ENCODE data around the gene LARGE2. TPM values are rescaled to one million over a fixed set of nuclear protein-coding genes. Genes with fewer than 3 reads are reported as not detected.
"Not testable (repeated sequence)": the region's sequence is repeated elsewhere in the genome, so short reads cannot be mapped to it uniquely, and the experiment has no call there.

The LARGE2 gene
- polyA plus RNA-seq, 2 donors = 20.7 to 45.8 TPM

GRCh38 chr11:45902452-45903380 is 19.7 kb upstream of the LARGE2 start:
- WGBS, 2 donors = 92 to 93% methylated on average over 51 to 56 of the region's 56 CpGs
- Histone ChIP-seq H3K4me3 (ENCODE audit: low read depth in 1 of 2, low read length in 2 of 2) (no peak overlapping the region), H3K4me1 (ENCODE audit: control insufficient read depth in 2 of 2, insufficient read depth in 2 of 2, low read length in 1 of 2) (peaks cover 5 to 7% of the 10 kb centered on the region in 2 donors), H3K9me3 (ENCODE audit: control insufficient read depth in 2 of 2, insufficient read depth in 1 of 2, low read depth in 1 of 2, low read length in 1 of 2) (no peaks in the 10 kb centered on the region), H3K27ac (ENCODE audit: low read depth in 2 of 2, low read length in 1 of 2) (no peak overlapping the region), H3K27me3 (ENCODE audit: control insufficient read depth in 1 of 2, insufficient read depth in 2 of 2, low read length in 2 of 2) (no peaks in the 10 kb centered on the region), H3K36me3 (ENCODE audit: control insufficient read depth in 2 of 2, insufficient read depth in 2 of 2, low read length in 1 of 2) (peaks cover 0 to 2% of the 10 kb centered on the region in 2 donors)

GRCh38 chr11:45904309-45904915 is 18.0 kb upstream of the LARGE2 start:
- peaks cover 2 to 12% of the 10 kb centered on the region in 2 donors for H3K4me1 ChIP-seq (ENCODE audit: control insufficient read depth in 2 of 2, insufficient read depth in 2 of 2, low read length in 1 of 2)
- no peak overlapping the region for H3K27ac ChIP-seq (ENCODE audit: low read depth in 2 of 2, low read length in 1 of 2)
- no peak overlapping the region for H3K4me3 ChIP-seq (ENCODE audit: low read depth in 1 of 2, low read length in 2 of 2)
- no peaks in the 10 kb centered on the region for H3K27me3 ChIP-seq (ENCODE audit: control insufficient read depth in 1 of 2, insufficient read depth in 2 of 2, low read length in 2 of 2)
- WGBS, 2 donors = 65 to 73% methylated on average over 15 of the region's 15 CpGs
- H3K9me3 ChIP-seq (ENCODE audit: control insufficient read depth in 2 of 2, insufficient read depth in 1 of 2, low read depth in 1 of 2, low read length in 1 of 2) = no peaks in the 10 kb centered on the region
- peaks cover 0 to 8% of the 10 kb centered on the region in 2 donors for H3K36me3 ChIP-seq (ENCODE audit: control insufficient read depth in 2 of 2, insufficient read depth in 2 of 2, low read length in 1 of 2)

DNA sequence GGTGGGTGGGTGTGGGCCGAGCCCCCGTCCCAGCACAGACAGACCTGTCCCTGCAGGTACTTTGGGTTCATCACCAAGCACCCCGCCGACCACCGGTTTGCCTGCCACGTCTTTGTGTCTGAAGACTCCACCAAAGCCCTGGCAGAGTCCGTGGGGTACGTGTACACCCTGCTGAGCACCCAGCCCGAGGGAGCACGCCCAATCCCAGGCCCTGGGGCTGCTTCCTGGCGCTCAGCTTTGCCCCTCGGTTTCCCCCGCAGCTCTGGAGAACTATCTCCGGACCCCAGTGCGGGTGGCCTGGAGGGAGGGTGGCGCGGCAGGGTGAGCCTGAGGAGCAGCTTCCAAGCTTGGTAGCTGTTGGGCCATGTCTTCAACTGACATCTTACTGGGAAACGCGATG is 17.4 kb upstream of the LARGE2 start:
- Histone ChIP-seq H3K4me3 (ENCODE audit: low read depth in 1 of 2, low read length in 2 of 2) (no peak overlapping the region), H3K27ac (ENCODE audit: low read depth in 2 of 2, low read length in 1 of 2) (no peak overlapping the region), H3K4me1 (ENCODE audit: control insufficient read depth in 2 of 2, insufficient read depth in 2 of 2, low read length in 1 of 2) (peaks cover 2 to 11% of the 10 kb centered on the region in 2 donors), H3K27me3 (ENCODE audit: control insufficient read depth in 1 of 2, insufficient read depth in 2 of 2, low read length in 2 of 2) (no peaks in the 10 kb centered on the region), H3K9me3 (ENCODE audit: control insufficient read depth in 2 of 2, insufficient read depth in 1 of 2, low read depth in 1 of 2, low read length in 1 of 2) (no peaks in the 10 kb centered on the region), H3K36me3 (ENCODE audit: control insufficient read depth in 2 of 2, insufficient read depth in 2 of 2, low read length in 1 of 2) (peaks cover 0 to 15% of the 10 kb centered on the region in 2 donors)
- whole genome bisulfite sequencing, 2 donors = 84 to 89% methylated on average over 19 of the region's 19 CpGs

DNA sequence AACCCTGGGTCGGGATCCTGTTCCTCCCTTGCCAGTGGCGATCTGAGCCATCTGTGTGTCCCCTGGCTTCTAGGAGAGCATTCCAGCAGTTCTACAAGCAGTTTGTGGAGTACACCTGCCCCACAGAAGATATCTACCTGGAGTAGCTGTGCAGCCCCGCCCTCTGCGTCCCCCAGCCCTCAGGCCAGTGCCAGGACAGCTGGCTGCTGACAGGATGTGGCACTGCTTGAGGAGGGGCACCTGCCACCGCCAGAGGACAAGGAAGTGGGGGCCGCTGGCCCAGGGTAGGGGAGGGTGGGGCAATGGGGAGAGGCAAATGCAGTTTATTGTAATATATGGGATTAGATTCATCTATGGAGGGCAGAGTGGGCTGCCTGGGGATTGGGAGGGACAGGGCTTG is 16.9 kb upstream of the LARGE2 start:
- WGBS, 2 donors = 48 to 60% methylated on average over 6 of the region's 6 CpGs
- not testable (repeated sequence) for H3K27ac ChIP-seq (ENCODE audit: low read depth in 2 of 2, low read length in 1 of 2)

DNA sequence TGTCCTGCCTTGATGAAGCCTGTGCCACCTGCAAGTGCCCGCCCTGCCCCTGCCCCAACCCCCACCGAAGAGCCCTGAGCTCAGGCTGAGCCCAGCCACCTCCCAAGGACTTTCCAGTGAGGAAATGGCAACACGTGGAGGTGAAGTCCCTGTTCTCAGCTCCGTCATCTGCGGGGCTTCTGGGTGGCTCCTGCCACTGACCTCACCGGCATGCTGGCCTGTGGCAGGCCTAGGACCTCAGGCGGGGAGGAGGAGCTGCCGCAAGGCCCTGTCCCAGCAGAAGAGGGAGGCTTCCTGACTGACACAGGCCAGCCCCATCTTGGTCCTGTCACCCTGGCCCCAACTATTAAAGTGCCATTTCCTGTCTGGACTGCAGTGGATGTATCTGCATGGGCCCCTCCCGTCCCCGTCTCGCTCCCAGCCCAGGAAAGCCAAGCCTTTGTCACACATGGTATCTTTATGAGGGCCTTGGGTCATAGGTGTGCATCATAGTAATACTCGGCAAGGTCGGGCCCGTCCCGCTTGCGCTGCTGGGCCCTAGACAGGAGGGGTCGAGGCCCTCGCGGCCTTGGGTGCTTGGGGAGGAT is 16.3 kb upstream of the LARGE2 start:
- H3K36me3 ChIP-seq (ENCODE audit: control insufficient read depth in 2 of 2, insufficient read depth in 2 of 2, low read length in 1 of 2) = peaks cover 7 to 22% of the 10 kb centered on the region in 2 donors
- no peak overlapping the region for H3K27ac ChIP-seq (ENCODE audit: low read depth in 2 of 2, low read length in 1 of 2)
- no peaks in the 10 kb centered on the region for H3K27me3 ChIP-seq (ENCODE audit: control insufficient read depth in 1 of 2, insufficient read depth in 2 of 2, low read length in 2 of 2)
- peaks cover 2 to 11% of the 10 kb centered on the region in 2 donors for H3K4me1 ChIP-seq (ENCODE audit: control insufficient read depth in 2 of 2, insufficient read depth in 2 of 2, low read length in 1 of 2)
- H3K9me3 ChIP-seq (ENCODE audit: control insufficient read depth in 2 of 2, insufficient read depth in 1 of 2, low read depth in 1 of 2, low read length in 1 of 2) = no peaks in the 10 kb centered on the region
- no peak overlapping the region for H3K4me3 ChIP-seq (ENCODE audit: low read depth in 1 of 2, low read length in 2 of 2)
- WGBS, 2 donors = 53 to 74% methylated on average over 19 of the region's 19 CpGs

More for the DNA sequence above, 16.9 kb upstream of the LARGE2 start:
- H3K27me3 ChIP-seq (ENCODE audit: control insufficient read depth in 1 of 2, insufficient read depth in 2 of 2, low read length in 2 of 2); H3K9me3 ChIP-seq (ENCODE audit: control insufficient read depth in 2 of 2, insufficient read depth in 1 of 2, low read depth in 1 of 2, low read length in 1 of 2); H3K4me3 ChIP-seq (ENCODE audit: low read depth in 1 of 2, low read length in 2 of 2): not testable (repeated sequence)
- peaks cover 2 to 11% of the 10 kb centered on the region in 2 donors for H3K4me1 ChIP-seq (ENCODE audit: control insufficient read depth in 2 of 2, insufficient read depth in 2 of 2, low read length in 1 of 2)
- H3K36me3 ChIP-seq (ENCODE audit: control insufficient read depth in 2 of 2, insufficient read depth in 2 of 2, low read length in 1 of 2) = peaks cover 1 to 16% of the 10 kb centered on the region in 2 donors

GRCh38 chr11:45906965-45907611 is 15.4 kb upstream of the LARGE2 start, which contains the start of gene FREY1:
TSS of gene FREY1 (minus strand) at chr11:45907271. CDS start at chr11:45907245, 26 bp downstream.
- Histone ChIP-seq H3K36me3 (ENCODE audit: control insufficient read depth in 2 of 2, insufficient read depth in 2 of 2, low read length in 1 of 2) (peaks cover 7 to 25% of the 10 kb centered on the region in 2 donors), H3K4me3 (ENCODE audit: low read depth in 1 of 2, low read length in 2 of 2) (no peak within 1 kb of the TSS), H3K27me3 (ENCODE audit: control insufficient read depth in 1 of 2, insufficient read depth in 2 of 2, low read length in 2 of 2) (no peaks in the 10 kb centered on the region), H3K9me3 (ENCODE audit: control insufficient read depth in 2 of 2, insufficient read depth in 1 of 2, low read depth in 1 of 2, low read length in 1 of 2) (no peaks in the 10 kb centered on the region), H3K27ac (ENCODE audit: low read depth in 2 of 2, low read length in 1 of 2) (peak within 1 kb of the TSS in 1 of 2 donors; percentile 28), H3K4me1 (ENCODE audit: control insufficient read depth in 2 of 2, insufficient read depth in 2 of 2, low read length in 1 of 2) (peaks cover 2 to 11% of the 10 kb centered on the region in 2 donors)
- WGBS, 2 donors = 53 to 59% methylated on average over 18 of the region's 18 CpGs

- no peak overlapping the region for H3K4me3 ChIP-seq (ENCODE audit: low read depth in 1 of 2, low read length in 2 of 2)
- H3K27me3 ChIP-seq (ENCODE audit: control insufficient read depth in 1 of 2, insufficient read depth in 2 of 2, low read length in 2 of 2) = no peaks in the 10 kb centered on the region
- H3K4me1 ChIP-seq (ENCODE audit: control insufficient read depth in 2 of 2, insufficient read depth in 2 of 2, low read length in 1 of 2) = peaks cover 2 to 11% of the 10 kb centered on the region in 2 donors
- 46 to 53% methylated on average over 8 of the region's 8 CpGs for WGBS, 2 donors
- peaks cover 7 to 25% of the 10 kb centered on the region in 2 donors for H3K36me3 ChIP-seq (ENCODE audit: control insufficient read depth in 2 of 2, insufficient read depth in 2 of 2, low read length in 1 of 2)
- H3K9me3 ChIP-seq (ENCODE audit: control insufficient read depth in 2 of 2, insufficient read depth in 1 of 2, low read depth in 1 of 2, low read length in 1 of 2) = no peaks in the 10 kb centered on the region
- H3K27ac ChIP-seq (ENCODE audit: low read depth in 2 of 2, low read length in 1 of 2) = peak overlapping the region in 1 of 2 donors; percentile 28
Measured at GRCh38 chr11:45907911-45908370, 14.5 kb upstream of the LARGE2 start.

DNA sequence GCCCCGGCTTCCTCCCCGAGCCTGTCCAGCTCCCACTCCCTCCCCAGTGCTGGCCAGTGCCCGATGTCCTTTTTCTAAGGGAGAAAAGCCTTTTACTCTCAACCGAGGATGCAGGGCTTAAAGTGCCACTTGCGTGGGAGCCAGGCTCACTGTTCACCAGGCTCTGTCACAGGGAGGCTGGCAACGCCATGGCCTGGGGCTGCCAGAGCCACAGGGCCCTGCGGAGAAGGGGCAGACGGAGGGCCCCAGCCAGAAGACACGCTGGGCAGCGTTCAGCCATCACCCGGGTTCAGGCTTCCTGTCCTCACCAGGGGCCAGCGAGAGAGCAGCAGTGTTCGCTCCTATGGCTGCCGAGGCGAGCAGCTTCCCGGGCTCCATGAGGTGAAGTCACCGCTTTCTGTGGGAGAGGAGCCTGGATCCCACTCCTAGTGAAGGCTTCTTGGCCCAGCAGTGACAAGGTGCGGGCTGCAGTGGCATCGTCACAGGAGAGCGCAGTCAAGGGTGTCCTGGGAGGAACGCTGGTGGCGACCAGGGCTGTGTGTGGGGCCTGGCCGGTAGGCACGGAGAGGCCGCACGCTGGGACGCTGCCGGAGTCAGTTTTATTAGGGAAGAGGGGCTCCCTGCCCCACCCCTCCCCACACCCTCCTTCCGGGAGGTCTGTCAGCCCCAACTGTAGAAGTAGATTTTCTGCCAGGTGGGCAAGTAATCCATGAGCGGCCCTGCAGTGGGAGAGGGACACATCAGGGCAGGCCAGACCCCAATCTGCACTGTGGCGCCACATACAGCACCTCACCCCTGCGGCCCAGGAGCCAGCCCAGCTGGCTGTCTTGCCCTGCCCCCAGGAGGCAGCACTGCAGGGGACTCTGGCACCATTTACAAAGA is 12.6 kb upstream of the LARGE2 start:
- no peaks in the 10 kb centered on the region for H3K27me3 ChIP-seq (ENCODE audit: control insufficient read depth in 1 of 2, insufficient read depth in 2 of 2, low read length in 2 of 2)
- H3K27ac ChIP-seq (ENCODE audit: low read depth in 2 of 2, low read length in 1 of 2) = no peak overlapping the region
- no peak overlapping the region for H3K4me3 ChIP-seq (ENCODE audit: low read depth in 1 of 2, low read length in 2 of 2)
- no peaks in the 10 kb centered on the region for H3K9me3 ChIP-seq (ENCODE audit: control insufficient read depth in 2 of 2, insufficient read depth in 1 of 2, low read depth in 1 of 2, low read length in 1 of 2)
- 91 to 92% methylated on average over 32 of the region's 32 CpGs for WGBS, 2 donors
- peaks cover 20 to 42% of the 10 kb centered on the region in 2 donors for H3K36me3 ChIP-seq (ENCODE audit: control insufficient read depth in 2 of 2, insufficient read depth in 2 of 2, low read length in 1 of 2)
- peaks cover 2 to 11% of the 10 kb centered on the region in 2 donors for H3K4me1 ChIP-seq (ENCODE audit: control insufficient read depth in 2 of 2, insufficient read depth in 2 of 2, low read length in 1 of 2)

All from esophagus (tissue), 2 donors.